GM12878 (cell line): ENCODE results near the gene TFF1.

Source experiments
- ATF7 ChIP-seq: fragments of 450-650 bp; IDR thresholded peaks from 2 replicates; pipeline ENCODE4 v1.6.1; 2016; ENCODE audit warnings: low read depth, mild to moderate bottlenecking
- BACH1 ChIP-seq: fragments of 450-650 bp; IDR thresholded peaks from 2 replicates; pipeline ENCODE4 v1.6.1; 2017; ENCODE audit warnings: mild to moderate bottlenecking, borderline replicate concordance
- CEBPZ ChIP-seq: fragments of 150-350 bp; IDR thresholded peaks from 2 replicates; pipeline ENCODE4 v1.6.1; 2016; ENCODE audit warnings: low read depth, low read length
- EGR1 ChIP-seq, 2 experiments: IDR thresholded peaks; 1 replicate in 1 of 2; 2 replicates in 1 of 2; pipeline ENCODE4 v1.6.1; 2011 to 2012; ENCODE audit warnings: low read depth in 2 of 2, low read length in 2 of 2, borderline replicate concordance in 1 of 2, mild to moderate bottlenecking in 1 of 2, moderate library complexity in 1 of 2
- JUND ChIP-seq: IDR thresholded peaks from 2 replicates; pipeline ENCODE4 v1.6.1; 2012; ENCODE audit warnings: low read depth, mild to moderate bottlenecking, low read length, improper control_type of control experiment, moderate library complexity
- KDM1A ChIP-seq: fragments of 200-600 bp; sonication (generic); IDR thresholded peaks from 2 replicates; pipeline ENCODE4 v1.6.1; 2016; ENCODE audit warnings: borderline replicate concordance
- MEF2A ChIP-seq: IDR thresholded peaks from 2 replicates; pipeline ENCODE4 v1.6.1; 2011; ENCODE audit warnings: low read depth, mild to moderate bottlenecking, low read length, moderate library complexity; ENCODE audit not compliant: insufficient read depth
- MXI1 ChIP-seq: fragments of 150-350 bp; IDR thresholded peaks from 2 replicates; pipeline ENCODE4 v1.6.1; 2011; ENCODE audit warnings: low read depth, mild to moderate bottlenecking, inconsistent platforms, low read length, improper control_type of control experiment
- POLR2A ChIP-seq: IDR thresholded peaks from 2 replicates; pipeline ENCODE4 v1.6.1; 2011; ENCODE audit warnings: low read depth, mild to moderate bottlenecking, low read length
- POLR2AphosphoS5 ChIP-seq: IDR thresholded peaks from 2 replicates; pipeline ENCODE4 v1.6.1; 2011; ENCODE audit warnings: mild to moderate bottlenecking, low read length, inconsistent platforms
- RCOR1 ChIP-seq: conservative IDR thresholded peaks from 2 replicates; pipeline ENCODE4 v1.6.1; 2012; ENCODE audit warnings: low read depth, low read length, improper control_type of control experiment
- SRF ChIP-seq, 2 experiments: IDR thresholded peaks; 2 replicates each; pipeline ENCODE4 v1.6.1; 2011; ENCODE audit warnings: low read depth in 2 of 2, low read length in 2 of 2, mild to moderate bottlenecking in 1 of 2, moderate library complexity in 1 of 2
- ZNF207 ChIP-seq: fragments of 450-650 bp; IDR thresholded peaks from 2 replicates; pipeline ENCODE4 v1.6.1; 2014; ENCODE audit warnings: antibody characterized with exemption, mild to moderate bottlenecking, borderline replicate concordance
- TF ChIP-seq, protein P1 (sequence below), 3 experiments: IDR thresholded peaks in 2 of 3; conservative IDR thresholded peaks in 1 of 3; 2 replicates each; pipeline ENCODE4 v1.5.1; 2011; ENCODE audit warnings: low read depth in 3 of 3, low read length in 3 of 3, mild to moderate bottlenecking in 3 of 3, control low read depth in 2 of 3, moderate library complexity in 2 of 3, inconsistent platforms in 1 of 3, mixed read lengths in 1 of 3; ENCODE audit not compliant: control insufficient read depth in 2 of 3, insufficient read depth in 1 of 3; ENCODE audit errors: extremely low read depth in 1 of 3

- TF ChIP-seq, protein P1, sequence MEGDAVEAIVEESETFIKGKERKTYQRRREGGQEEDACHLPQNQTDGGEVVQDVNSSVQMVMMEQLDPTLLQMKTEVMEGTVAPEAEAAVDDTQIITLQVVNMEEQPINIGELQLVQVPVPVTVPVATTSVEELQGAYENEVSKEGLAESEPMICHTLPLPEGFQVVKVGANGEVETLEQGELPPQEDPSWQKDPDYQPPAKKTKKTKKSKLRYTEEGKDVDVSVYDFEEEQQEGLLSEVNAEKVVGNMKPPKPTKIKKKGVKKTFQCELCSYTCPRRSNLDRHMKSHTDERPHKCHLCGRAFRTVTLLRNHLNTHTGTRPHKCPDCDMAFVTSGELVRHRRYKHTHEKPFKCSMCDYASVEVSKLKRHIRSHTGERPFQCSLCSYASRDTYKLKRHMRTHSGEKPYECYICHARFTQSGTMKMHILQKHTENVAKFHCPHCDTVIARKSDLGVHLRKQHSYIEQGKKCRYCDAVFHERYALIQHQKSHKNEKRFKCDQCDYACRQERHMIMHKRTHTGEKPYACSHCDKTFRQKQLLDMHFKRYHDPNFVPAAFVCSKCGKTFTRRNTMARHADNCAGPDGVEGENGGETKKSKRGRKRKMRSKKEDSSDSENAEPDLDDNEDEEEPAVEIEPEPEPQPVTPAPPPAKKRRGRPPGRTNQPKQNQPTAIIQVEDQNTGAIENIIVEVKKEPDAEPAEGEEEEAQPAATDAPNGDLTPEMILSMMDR (IDR thresholded peaks at IDR 0.05 in 2 of 3, conservative IDR thresholded peaks at IDR 0.05 in 1 of 3; ENCODE audit: control insufficient read depth in 2 of 3, extremely low read depth in 1 of 3, insufficient read depth in 1 of 3, low read depth in 3 of 3, low read length in 3 of 3) = no peak
- TF ChIP-seq CEBPZ (no peak), EGR1 (IDR thresholded peaks at IDR 0.05; ENCODE audit: borderline replicate concordance in 1 of 2, low read depth in 2 of 2, low read length in 2 of 2) (no peak), POLR2A (no peak), JUND (no peak), SRF (IDR thresholded peaks at IDR 0.05; ENCODE audit: low read depth in 2 of 2, low read length in 2 of 2) (no peak), POLR2AphosphoS5 (no peak), ZNF207 (no peak), RCOR1 (no peak), MEF2A (no peak), ATF7 (no peak), BACH1 (no peak), KDM1A (no peak), MXI1 (no peak)
Observed at GRCh38 chr21:42348762-42349161, 17.6 kb downstream of the TFF1 start.
